Ishikawa (cell line): ENCODE results near the gene TAF4.

Experiments used
- CEBPB ChIP-seq: IDR thresholded peaks from 2 replicates; pipeline ENCODE4 v1.6.1; 2012
- CREB1 ChIP-seq: IDR thresholded peaks from 2 replicates; pipeline ENCODE4 v1.6.1; 2012; ENCODE audit warnings: low read depth
- EGR1 ChIP-seq: IDR thresholded peaks from 2 replicates; pipeline ENCODE4 v1.6.1; 2012
- EP300 ChIP-seq: IDR thresholded peaks from 2 replicates; pipeline ENCODE4 v1.6.1; 2012; ENCODE audit warnings: borderline replicate concordance
- FOXM1 ChIP-seq: IDR thresholded peaks from 2 replicates; pipeline ENCODE4 v1.6.1; 2012; ENCODE audit warnings: low read depth, borderline replicate concordance
- NFIC ChIP-seq: IDR thresholded peaks from 2 replicates; pipeline ENCODE4 v1.6.1; 2012
- RAD21 ChIP-seq: IDR thresholded peaks from 2 replicates; pipeline ENCODE4 v1.6.1; 2012; ENCODE audit warnings: low read depth
- TAF1 ChIP-seq: IDR thresholded peaks from 2 replicates; pipeline ENCODE4 v1.6.1; 2012; ENCODE audit warnings: low read depth, mild to moderate bottlenecking
- TCF12 ChIP-seq: IDR thresholded peaks from 2 replicates; pipeline ENCODE4 v1.6.1; 2012; ENCODE audit warnings: low read depth
- TEAD4 ChIP-seq: IDR thresholded peaks from 2 replicates; pipeline ENCODE4 v1.6.1; 2012
- YY1 ChIP-seq: IDR thresholded peaks from 2 replicates; pipeline ENCODE4 v1.6.1; 2012; ENCODE audit warnings: low read depth
- ZBTB7A ChIP-seq: IDR thresholded peaks from 2 replicates; pipeline ENCODE4 v1.6.1; 2012; ENCODE audit warnings: low read depth
- TF ChIP-seq, protein P1 (sequence below): IDR thresholded peaks from 2 replicates; pipeline ENCODE4 v1.6.1; 2012
- TF ChIP-seq, protein P2 (sequence below): IDR thresholded peaks from 2 replicates; pipeline ENCODE4 v1.6.1; 2012; ENCODE audit warnings: low read depth, mild to moderate bottlenecking
- TF ChIP-seq, protein P3 (sequence below): IDR thresholded peaks from 2 replicates; pipeline ENCODE4 v1.6.1; 2012

Gene TAF4

DNA sequence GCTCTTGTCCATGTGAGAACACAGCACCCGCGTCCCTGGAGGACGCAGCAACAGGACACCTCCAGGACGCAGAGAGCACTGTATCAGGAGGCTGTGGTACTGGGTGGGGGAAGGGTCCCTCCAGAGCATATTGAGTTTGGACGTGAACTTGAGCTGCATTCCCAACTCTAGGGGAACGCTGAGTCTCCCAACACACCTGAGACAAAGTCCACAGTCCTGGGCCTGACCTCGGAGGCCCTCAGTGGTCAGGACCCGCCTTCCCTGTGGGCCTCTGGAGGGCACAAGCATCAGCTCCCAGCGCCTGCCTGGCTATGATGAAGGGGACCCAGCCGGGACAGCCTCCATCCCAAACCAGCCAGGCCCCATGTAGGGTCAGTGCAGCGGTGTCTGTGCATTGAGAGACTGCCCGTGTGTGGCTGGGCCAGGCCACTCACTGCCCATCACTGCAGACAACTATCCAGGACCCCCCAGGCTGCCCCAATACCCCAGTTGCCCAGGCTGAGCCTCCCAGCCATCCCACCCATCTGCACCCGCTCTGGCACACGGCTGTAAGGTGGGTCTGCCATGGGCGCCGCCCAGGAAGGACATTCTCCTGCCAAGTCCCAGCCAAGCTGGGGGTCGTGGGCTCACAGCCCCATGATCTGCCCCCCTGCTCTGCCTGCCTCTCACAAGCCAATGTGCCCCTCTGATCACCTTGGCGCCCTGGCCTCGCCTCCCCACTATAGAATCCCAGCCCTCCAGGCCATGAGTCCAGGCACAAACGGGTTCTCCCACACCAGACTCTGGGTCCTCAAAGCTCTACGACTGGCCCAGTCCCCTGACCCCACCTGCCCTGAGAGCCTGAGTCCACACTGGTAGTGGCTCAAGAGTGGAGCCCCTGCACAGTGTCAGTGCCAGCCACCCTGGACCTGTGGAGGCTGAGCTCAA lies 115.7 kb downstream of the TAF4 start:
- no peak for TF ChIP-seq ZBTB7A
- no peak for TF ChIP-seq TEAD4
- TF ChIP-seq, protein P1, sequence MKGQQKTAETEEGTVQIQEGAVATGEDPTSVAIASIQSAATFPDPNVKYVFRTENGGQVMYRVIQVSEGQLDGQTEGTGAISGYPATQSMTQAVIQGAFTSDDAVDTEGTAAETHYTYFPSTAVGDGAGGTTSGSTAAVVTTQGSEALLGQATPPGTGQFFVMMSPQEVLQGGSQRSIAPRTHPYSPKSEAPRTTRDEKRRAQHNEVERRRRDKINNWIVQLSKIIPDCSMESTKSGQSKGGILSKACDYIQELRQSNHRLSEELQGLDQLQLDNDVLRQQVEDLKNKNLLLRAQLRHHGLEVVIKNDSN = no peak

DNA sequence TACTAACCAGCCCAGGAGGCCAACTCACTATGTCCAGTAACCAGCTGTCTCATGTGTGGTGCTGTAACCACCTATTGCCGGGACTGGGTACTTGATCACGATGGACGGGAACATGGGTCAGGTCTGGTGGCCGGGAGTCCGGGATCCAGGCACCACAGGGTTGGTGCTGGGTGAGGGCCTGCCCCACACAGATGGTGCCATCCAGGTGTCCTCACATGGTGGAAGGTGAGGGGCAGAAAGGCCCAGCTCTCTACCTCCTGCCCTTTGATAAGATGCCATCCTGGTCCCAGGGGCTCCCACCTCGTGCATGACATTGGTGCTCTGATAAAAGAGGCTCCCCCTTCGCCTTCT lies 116.3 kb downstream of the TAF4 start:
- TF ChIP-seq, protein P2, sequence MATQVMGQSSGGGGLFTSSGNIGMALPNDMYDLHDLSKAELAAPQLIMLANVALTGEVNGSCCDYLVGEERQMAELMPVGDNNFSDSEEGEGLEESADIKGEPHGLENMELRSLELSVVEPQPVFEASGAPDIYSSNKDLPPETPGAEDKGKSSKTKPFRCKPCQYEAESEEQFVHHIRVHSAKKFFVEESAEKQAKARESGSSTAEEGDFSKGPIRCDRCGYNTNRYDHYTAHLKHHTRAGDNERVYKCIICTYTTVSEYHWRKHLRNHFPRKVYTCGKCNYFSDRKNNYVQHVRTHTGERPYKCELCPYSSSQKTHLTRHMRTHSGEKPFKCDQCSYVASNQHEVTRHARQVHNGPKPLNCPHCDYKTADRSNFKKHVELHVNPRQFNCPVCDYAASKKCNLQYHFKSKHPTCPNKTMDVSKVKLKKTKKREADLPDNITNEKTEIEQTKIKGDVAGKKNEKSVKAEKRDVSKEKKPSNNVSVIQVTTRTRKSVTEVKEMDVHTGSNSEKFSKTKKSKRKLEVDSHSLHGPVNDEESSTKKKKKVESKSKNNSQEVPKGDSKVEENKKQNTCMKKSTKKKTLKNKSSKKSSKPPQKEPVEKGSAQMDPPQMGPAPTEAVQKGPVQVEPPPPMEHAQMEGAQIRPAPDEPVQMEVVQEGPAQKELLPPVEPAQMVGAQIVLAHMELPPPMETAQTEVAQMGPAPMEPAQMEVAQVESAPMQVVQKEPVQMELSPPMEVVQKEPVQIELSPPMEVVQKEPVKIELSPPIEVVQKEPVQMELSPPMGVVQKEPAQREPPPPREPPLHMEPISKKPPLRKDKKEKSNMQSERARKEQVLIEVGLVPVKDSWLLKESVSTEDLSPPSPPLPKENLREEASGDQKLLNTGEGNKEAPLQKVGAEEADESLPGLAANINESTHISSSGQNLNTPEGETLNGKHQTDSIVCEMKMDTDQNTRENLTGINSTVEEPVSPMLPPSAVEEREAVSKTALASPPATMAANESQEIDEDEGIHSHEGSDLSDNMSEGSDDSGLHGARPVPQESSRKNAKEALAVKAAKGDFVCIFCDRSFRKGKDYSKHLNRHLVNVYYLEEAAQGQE = no peak
- TF ChIP-seq YY1 (no peak), EGR1 (no peak), TAF1 (no peak), RAD21 (no peak), EP300 (no peak), ZBTB7A (no peak), NFIC (no peak), TEAD4 (no peak), FOXM1 (no peak)
- TF ChIP-seq, protein P3, sequence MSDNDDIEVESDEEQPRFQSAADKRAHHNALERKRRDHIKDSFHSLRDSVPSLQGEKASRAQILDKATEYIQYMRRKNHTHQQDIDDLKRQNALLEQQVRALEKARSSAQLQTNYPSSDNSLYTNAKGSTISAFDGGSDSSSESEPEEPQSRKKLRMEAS = no peak

DNA sequence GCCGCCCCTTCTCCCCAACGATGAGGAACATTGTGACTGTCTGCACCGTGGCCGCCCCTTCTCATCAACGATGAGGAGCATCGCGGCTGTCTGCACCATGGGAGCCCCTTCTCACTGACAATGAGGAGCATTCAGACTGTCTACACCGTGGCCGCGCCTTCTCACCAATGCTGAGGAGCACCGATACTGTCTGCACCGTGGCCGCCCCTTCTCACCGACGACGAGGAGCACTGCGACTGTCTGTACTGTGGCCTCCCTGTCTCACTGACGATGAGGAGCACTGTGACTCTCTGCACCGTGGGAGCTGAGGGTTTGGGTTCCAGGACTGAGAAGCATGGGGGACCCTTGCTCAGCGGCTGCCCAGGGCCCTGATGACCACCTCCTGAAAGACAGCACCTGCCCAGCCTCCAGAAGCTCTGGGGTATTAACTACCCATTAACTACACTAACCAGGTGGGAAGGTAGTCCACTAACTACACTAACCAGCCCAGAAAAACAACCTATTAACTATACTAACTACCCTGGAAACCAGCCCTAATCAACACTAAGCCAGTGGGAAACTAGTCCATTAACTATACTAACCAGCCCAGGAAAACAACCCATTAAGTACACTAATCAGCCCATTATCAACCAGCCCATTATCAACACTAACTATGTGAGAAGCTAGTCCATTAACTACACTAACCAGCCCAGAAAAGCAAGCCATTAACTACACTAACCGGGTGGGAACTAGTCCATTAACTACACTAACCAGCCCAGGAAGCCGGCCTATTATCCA lies 116.9 kb downstream of the TAF4 start:
- TF ChIP-seq EGR1 (no peak), TAF1 (no peak), NFIC (no peak), YY1 (no peak)
- TF ChIP-seq, protein P1 = no peak
- TF ChIP-seq, protein P3 = no peak

DNA sequence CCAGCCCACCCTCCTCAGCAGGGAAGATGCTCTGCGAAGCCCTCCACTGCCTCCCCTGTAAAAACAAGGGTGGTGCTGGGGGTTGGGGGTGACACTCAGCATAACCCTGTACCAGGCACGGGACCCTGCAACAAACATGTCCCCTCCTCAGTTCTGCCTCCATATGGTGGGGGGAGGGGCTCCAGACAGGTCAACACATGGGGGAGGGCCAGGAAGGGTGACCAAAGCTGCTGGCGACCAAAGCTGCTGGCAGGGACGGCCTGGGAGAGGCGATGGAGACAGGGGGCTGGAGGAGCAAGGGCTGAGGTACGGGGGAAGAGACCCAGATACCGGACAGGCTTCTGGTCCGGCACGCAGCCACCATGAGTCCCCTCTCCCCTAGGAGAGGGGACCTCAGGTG lies 123.2 kb downstream of the TAF4 start:
- TF ChIP-seq YY1 = no peak
- TF ChIP-seq TAF1 = no peak
- TF ChIP-seq TEAD4 = no peak
- TF ChIP-seq RAD21 = no peak
- TF ChIP-seq FOXM1 = no peak
- no peak for TF ChIP-seq EP300
- TF ChIP-seq, protein P1 = no peak
- no peak for TF ChIP-seq TCF12
- no peak for TF ChIP-seq EGR1
- no peak for TF ChIP-seq ZBTB7A

DNA sequence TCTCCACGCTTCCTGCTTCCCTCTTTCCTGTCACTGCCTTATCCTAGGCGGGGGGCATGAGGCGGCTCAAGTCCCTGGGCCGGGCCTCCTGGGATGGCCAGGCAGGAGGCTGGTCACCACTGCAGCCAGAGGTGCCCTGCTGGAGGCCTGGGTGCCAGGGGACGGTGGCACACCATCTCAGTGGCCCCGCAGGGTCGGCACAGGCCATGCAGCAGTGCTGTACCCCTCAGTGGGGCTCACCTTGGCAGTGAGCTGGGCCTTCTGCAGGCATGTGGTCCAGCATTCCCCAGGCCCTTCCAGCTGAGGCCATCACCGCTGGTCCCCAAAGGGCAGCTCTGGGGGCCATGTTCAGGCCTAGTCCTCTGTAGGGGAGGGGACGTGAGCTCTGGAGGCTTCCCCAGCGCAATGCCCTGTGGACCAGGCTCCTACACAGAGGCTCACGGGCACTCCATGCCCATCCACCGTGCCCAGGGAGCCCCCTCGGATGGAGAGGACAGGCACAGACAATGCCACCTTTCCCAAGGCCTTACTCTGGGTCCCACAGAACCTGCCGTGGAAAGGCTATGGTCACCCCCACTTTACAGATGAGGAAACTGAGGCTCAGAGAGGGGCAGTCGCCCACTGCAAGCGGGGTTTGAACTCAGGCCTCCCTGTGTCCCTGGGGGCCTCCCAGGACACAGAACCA lies 123.8 kb downstream of the TAF4 start:
- no peak for TF ChIP-seq TEAD4
- TF ChIP-seq, protein P2 = no peak
- TF ChIP-seq CREB1 = no peak
- TF ChIP-seq, protein P1 = no peak
- TF ChIP-seq TAF1 = no peak
- TF ChIP-seq RAD21 = no peak
- no peak for TF ChIP-seq YY1
- TF ChIP-seq, protein P3 = no peak
- TF ChIP-seq FOXM1 = no peak
- TF ChIP-seq CEBPB = no peak
- no peak for TF ChIP-seq EP300
- no peak for TF ChIP-seq ZBTB7A
- TF ChIP-seq NFIC = no peak
- no peak for TF ChIP-seq EGR1
